ENCODE results near the gene YEATS4.

YEATS4 gene

GRCh38 chr12:69343357-69343756 lies 16.2 kb upstream of the YEATS4 start:
- DNase-seq: no peak

DNA sequence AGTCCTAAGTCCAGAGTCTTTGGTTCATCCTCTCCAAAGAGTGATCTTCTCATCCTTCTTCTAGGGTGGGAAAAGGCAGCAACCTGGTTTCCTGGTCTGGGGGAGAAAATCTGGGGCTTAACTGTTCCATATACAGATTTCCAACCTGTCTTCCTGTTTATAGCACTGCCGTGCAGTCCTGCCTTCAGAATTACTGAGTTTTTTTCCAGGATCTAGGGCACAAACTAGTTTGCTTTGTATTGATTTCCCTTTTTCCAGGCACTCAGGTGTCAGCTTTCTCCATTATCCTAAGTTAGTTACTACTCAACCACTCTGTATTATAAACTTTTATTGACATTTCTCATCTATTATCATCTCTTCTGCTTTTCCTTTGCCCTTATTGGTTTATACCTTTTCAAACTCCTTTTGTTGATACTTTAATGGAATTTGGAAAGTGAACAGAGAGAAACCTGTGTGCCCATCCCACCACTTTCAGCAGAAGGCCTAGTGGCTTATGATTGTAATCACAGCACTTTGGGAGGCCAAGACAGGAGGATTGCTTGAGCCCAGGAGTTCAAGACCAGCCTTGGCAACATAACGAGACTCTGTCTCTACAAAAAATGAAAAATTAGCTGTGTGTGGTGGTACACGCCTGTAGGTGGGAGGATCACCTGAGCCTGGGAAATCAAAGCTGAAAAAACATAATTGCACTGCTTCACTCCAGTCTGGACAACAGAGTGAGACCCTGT lies 15.5 kb upstream of the YEATS4 start:
- DNase-seq: no peak

DNA sequence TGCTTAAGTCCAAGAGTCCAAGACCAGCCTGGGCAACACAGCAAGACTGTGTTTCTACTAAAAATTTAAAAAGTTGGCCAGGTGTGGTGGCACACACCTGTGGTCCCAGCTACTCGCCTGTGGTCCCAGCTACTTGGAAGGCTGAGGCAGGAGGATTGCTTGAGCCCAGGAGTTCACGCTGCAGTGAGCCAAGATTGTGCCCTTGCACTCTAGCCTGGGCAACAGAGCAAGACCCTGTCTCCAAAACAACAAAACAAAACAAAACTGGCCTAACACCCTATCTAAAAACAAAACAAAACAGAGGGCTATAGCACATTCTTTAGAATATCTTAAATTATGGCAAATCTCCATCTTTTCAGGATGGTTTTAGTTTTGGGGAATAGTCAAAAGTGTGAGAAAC lies 14.5 kb upstream of the YEATS4 start:
- no peak for DNase-seq

DNA sequence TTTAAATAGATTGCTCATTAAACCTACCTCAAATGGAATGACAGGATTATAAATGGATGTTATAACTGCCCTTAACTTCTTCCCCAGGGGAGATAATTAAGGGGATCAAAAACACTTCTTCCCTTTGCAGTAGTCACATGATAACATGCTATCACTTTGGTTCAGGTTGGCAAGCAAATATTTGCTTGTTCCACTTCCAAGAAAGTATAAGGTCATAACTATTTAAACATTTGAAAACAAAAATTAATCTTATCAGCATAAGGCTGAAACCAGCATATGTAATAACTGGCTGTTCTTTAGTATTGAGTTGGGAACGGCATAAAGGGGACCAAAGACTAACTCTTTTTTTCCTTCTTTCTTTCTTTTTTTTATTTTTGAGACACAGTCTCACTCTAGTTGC lies 13.8 kb upstream of the YEATS4 start:
- DNase-seq: no peak

DNA sequence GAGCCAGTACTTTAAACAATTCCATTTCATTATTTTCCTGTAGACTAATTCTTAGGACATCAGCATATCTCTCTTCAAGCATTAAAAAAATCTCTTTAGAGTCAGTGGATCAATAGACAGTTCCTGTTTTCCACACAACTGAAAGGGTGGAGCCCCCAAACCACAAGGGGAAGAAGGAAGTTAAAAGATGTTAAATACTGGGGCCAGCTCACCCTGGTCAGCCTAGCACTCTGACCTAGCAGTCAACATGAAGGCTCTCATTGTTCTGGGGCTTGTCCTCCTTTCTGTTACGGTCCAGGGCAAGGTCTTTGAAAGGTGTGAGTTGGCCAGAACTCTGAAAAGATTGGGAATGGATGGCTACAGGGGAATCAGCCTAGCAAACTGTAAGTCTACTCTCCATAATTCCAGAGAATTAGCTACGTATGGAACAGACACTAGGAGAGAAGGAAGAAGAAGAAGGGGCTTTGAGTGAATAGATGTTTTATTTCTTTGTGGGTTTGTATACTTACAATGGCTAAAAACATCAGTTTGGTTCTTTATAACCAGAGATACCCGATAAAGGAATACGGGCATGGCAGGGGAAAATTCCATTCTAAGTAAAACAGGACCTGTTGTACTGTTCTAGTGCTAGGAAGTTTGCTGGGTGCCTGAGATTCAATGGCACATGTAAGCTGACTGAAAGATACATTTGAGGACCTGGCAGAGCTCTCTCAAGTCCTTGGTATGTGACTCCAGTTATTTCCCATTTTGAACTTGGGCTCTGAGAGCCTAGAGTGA lies 11.2 kb upstream of the YEATS4 start, which contains the start of gene LYZ:
Gene LYZ (plus strand): TSS at position 220 of the 777 bp plus-strand sequence. CDS start 28 bp downstream, at position 248.
- DNase-seq: peak; percentile 84

GRCh38 chr12:69350002-69350626 lies 9.4 kb upstream of the YEATS4 start:
- no peak for DNase-seq

DNA sequence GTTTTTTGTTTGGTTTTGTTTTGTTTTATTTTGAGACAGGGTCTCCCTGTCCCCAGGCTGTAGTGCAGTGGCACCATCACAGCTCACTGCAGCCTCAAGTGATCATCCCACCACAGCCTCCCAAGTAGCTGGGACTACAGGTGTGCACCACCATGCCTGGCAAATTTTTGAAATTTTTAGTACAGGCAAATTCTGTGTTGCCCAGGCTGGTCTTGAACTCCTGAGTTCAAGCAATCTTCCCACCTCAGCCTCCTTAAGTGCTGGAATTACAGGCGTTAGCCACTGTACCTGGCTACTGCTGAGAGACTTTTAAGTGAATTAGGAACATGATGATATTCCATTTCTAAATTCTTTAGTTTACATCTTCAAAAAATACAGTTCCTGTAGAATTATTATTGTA lies 8.8 kb upstream of the YEATS4 start:
- DNase-seq: no peak

DNA sequence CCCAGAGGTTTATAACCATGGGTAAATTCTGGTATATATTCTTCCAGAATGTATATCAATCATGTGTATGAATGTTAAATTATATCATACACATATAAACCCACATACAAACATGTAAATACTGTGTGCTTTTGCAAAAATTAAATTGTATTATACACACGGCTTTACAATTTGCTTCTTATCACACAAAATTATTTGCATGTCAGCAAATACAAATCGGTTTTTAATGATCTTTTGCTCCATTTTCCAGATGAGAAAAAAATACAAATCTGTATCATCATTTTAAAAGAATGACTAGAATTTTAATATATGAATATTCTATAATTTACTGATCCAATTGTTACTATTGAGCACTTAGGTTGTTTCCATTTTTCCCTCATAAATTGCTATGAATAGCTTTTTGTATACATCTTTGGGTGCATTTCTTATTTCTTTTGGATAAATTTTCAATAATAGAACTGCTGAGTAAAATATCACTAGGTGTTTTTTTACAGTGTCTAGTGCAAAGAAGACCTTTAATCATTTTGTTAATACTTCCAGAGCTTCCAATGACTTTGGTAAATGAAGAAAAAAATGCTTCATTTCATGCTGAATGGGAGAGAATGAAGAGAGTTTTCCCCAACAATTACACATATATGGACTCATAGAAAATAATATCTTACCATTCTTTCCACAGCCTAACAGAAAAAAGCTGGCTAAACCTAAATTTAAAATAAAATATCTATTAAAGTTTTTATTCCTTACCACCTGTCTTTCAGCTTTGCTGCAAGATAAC lies 7.9 kb upstream of the YEATS4 start:
- no peak for DNase-seq

GRCh38 chr12:69352904-69353303 lies 6.6 kb upstream of the YEATS4 start:
- no peak for DNase-seq

DNA sequence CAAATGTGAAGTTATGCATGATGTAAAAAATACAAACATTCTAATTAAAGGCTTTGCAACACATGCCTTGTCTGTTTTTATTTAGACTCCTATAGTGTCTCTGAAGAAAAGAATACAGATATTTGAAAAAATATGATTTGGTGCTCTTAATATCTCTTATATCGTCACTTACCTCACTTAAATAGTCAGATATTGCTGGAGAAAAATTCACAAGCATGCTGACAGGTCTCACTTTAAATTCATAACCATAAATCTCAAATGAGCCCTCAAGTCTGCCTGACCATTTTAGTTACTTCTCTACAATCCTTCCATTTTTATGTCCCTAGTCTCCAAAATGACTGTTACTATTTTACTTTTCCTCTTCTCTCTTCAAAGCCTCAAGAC lies 5.4 kb upstream of the YEATS4 start:
- DNase-seq: no peak

DNA sequence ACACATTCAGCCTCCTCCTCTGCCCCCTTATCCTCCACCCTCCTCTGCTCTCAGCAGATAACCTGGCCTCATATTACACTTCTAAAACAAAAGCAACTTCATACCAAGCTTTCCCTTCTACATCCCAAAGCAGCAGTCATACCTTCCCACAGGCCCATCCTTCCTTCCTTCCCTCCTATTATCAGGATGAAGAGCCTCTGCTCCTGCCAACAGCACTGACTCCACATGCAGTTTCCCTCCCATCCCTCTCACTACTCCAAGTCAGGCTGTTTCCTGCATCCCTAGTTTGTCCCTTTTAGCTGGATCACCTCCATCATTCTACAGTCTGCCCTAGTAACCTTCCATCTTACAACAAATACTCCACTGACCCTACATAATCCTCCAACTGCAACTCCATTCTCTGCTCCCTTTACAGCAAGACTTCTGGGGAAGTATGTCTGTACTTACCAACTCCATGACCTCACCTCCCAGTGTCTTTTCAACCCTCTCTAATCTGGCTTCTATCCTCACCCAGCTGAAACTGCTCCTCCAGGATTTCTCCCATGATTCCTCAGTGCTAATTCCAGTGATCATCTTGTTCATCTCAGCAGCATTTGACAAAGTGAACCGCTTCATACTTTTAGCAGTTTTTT lies 4.9 kb upstream of the YEATS4 start:
- DNase-seq: no peak

DNA sequence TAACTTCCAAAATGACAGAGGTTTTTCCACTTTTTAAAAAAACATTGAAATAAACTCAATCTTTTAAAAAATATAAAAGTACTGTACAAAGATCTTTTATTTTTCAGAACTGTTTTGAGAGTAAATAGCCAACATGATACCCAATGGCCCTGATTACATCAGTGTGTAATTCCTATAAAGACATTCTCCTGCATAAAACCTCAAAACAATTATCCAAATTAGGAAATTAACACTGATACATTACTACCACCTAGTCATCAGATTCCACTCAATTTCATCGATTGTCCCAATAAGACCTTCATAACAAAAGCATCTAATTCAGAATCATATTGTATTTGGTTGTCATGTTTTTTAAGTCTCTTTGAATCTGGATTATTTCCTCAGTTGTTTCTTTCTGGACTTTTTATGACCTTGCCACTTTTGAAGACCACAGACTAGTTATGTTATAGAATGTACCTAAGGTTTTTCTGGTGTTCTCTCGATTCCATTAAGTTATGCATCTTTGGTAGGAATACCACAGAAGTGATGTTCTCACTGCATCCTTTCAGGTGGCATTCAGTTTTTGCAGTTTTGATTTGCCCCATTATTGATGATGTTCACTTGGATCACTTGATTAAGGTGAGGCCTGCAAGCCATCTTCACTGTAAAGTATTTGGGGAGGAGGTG lies 4.0 kb upstream of the YEATS4 start:
- no peak for DNase-seq

- no peak for DNase-seq
Observed at GRCh38 chr12:69360348-69360672, 767 bp downstream of the YEATS4 start.

GRCh38 chr12:69366796-69367195 lies 7.3 kb downstream of the YEATS4 start:
- DNase-seq: no peak

GRCh38 chr12:69368171-69368570 lies 8.6 kb downstream of the YEATS4 start:
- DNase-seq: no peak

- no peak for DNase-seq
Observed at GRCh38 chr12:69383074-69383473, 23.5 kb downstream of the YEATS4 start.

DNA sequence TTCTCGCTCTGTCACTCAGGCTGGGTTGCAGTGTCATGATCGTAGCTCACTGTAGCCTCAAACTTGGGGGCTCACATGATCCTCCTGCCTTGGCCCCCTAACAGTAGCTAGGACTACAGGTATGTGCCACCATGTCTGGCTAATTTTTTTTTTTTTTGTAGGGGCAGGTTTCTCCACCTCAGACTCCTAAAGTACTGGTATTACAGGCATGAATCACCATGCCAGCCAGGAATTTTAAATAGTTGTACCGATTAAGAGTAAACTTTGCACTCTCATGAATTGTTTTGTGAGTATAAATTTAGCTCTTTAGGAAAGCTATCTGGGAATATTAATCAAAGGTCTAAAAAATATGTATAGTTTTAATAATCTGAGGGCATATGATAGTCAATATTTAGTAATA lies 25.5 kb downstream of the YEATS4 start:
- DNase-seq: no peak

GRCh38 chr12:69386921-69387320 lies 27.4 kb downstream of the YEATS4 start:
- DNase-seq: no peak

- no peak for DNase-seq
Observed at GRCh38 chr12:69388371-69388770, 28.8 kb downstream of the YEATS4 start.

DNA sequence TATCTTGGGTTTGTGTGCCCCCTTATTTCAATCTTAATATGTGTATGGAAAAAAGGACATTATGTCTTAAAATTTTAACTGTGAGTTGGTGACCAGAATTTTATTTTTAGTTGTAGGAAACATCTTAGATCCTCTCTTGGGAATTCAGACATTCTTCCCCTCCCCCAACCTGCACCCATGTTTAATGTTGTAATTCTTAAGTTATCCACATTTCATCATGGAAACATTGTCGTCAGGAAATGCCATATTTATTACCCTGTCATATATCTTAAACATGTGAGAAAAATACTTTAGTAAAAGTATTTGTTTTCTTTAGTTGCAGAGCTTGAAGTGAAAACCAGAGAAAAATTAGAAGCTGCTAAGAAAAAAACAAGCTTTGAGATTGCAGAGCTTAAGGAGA lies 30.3 kb downstream of the YEATS4 start:
- DNase-seq: no peak

GRCh38 chr12:69392179-69392928 lies 32.8 kb downstream of the YEATS4 start:
- no peak for DNase-seq

GRCh38 chr12:69396041-69396440 lies 36.5 kb downstream of the YEATS4 start:
- DNase-seq: no peak
